Caki2 (cell line): ENCODE measurements around the gene GNGT2. TPM values are rescaled to one million over a fixed set of nuclear protein-coding genes. Genes with fewer than 3 reads are reported as not detected.

Source experiments
- total RNA-seq: library from RNA; depleted of rRNA; stranded (reverse); fragments of >200 nt; shearing (Covaris generic); gene quantifications from 2 replicates; pipeline ENCODE4 v1.2.3, GENCODE V29; 2014; ENCODE audit warnings: low replicate concordance; rRNA removed

The GNGT2 gene
- total RNA-seq, 1 experiment from 2014 or later: not detected

Other genes starting within 250 kb of the GNGT2 start
- not detected in 2 replicates for gene GIP, start 242.0 kb downstream of the GNGT2 start, total RNA-seq
- gene IGF2BP1, start 213.2 kb downstream of the GNGT2 start, total RNA-seq: 0.29 and 1.2 TPM in 2 replicates
- gene B4GALNT2, start 77.8 kb downstream of the GNGT2 start, total RNA-seq: 13.2 and 20.0 TPM in 2 replicates
- gene ABI3, start 133 bp upstream of the GNGT2 start, total RNA-seq: 0.37 and 1.6 TPM in 2 replicates
- 29.9 and 39.0 TPM in 2 replicates for gene PHOSPHO1, start 20.2 kb upstream of the GNGT2 start, total RNA-seq
- 19.7 and 24.4 TPM in 2 replicates for gene ZNF652, start 151.7 kb upstream of the GNGT2 start, total RNA-seq
- gene PHB1, start 204.3 kb upstream of the GNGT2 start, total RNA-seq: 181 and 199 TPM in 2 replicates